ENCODE measurements around the gene NFATC3. TPM values are rescaled to one million over a fixed set of nuclear protein-coding genes. Genes with fewer than 3 reads are reported as not detected.
A peak's percentile ranks its signal among the peaks of the same experiment; 100 is the strongest.
"Not testable (repeated sequence)": the region's sequence is repeated elsewhere in the genome, so short reads cannot be mapped to it uniquely, and the experiment has no call there.

The NFATC3 gene
- polyA plus RNA-seq, 3 donors: 14.3 to 21.8 (median 15.8) TPM

DNA sequence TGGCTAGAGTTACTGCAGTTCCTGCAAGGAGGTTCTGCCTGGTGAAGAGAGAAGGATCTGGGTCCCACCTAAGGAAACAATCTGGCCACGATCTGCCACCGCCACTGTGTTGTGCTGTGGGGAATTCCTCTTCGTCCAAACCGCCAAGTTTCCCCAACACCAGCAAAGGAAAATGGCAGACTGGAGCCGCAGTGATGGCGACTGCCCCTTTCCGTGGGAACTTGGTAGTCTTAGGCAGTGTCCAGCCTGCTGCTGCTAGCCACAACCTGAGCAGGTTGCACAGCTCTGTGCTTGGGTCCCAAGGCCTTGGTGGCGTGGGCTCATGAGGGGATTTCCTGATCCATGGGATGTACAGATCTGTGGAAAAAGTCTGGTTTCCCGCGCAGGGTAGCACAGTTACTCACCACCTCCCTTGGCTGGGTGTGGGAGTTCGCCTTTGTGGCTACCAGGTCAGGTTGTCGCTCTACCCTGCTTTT lies 28.6 kb downstream of the NFATC3 start:
- WGBS (ENCODE audit: insufficient coverage): 96% methylated on average over 7 of the region's 12 CpGs
- Histone ChIP-seq H3K79me2 (ENCODE audit: insufficient read depth, low read length) (peaks cover 100% of the 10 kb centered on the region), H3K4me1 (ENCODE audit: control insufficient read depth in 1 of 2, insufficient read depth in 2 of 2, low read length in 2 of 2) (peaks cover 16 to 23% of the 10 kb centered on the region in 2 donors), H3K27ac (ENCODE audit: low read depth in 1 of 2, low read length in 2 of 2) (peak overlapping the region in 1 of 2 donors; percentile 51), H3K36me3 (replicated peaks in 1 of 2; ENCODE audit: control insufficient read depth in 1 of 2, insufficient read depth in 2 of 2, low read length in 2 of 2) (no peaks in the 10 kb centered on the region), H2AFZ (ENCODE audit: insufficient read depth, low read depth, low read length, poor library complexity, severe bottlenecking) (no peak overlapping the region), H3K9ac (ENCODE audit: insufficient read depth, low read length, poor library complexity, severe bottlenecking) (no peak overlapping the region), H3K27me3 (ENCODE audit: control insufficient read depth in 2 of 2, insufficient read depth in 2 of 2, low read length in 2 of 2) (no peaks in the 10 kb centered on the region), H3K4me3 (replicated peaks in 1 of 3; ENCODE audit: low read depth in 2 of 3, low read length in 3 of 3) (no peak overlapping the region), H3K4me2 (replicated peaks; ENCODE audit: extremely low read depth, low read length, poor library complexity, severe bottlenecking) (no peak overlapping the region), H4K20me1 (ENCODE audit: insufficient read depth, low read length) (peaks cover 98% of the 10 kb centered on the region), H3K9me3 (replicated peaks in 1 of 2; ENCODE audit: control insufficient read depth in 1 of 2, insufficient read depth in 1 of 2, low read length in 2 of 2) (peaks cover 3 to 10% of the 10 kb centered on the region in 2 donors)
- intact Hi-C loops (cut with micrococcal nuclease): no loop called here
- no peak for TF ChIP-seq CTCF (IDR thresholded peaks at IDR 0.05)
- no peak overlapping the region for H3K27ac Mint-ChIP-seq
- H3K27me3 Mint-ChIP-seq (ENCODE audit: low read depth in 3 of 3): no peaks in the 10 kb centered on the region
- DNase-seq: no peak
- peaks cover 45% of the 10 kb centered on the region for H3K4me1 Mint-ChIP-seq
- no peak overlapping the region for H3K4me3 Mint-ChIP-seq
- peaks cover 20 to 28% (median 21%) of the 10 kb centered on the region in 7 donors for H3K9me3 Mint-ChIP-seq
- peaks cover 6 to 10% of the 10 kb centered on the region in 2 donors for H3K36me3 Mint-ChIP-seq

GRCh38 chr16:68114939-68115338 lies 29.8 kb downstream of the NFATC3 start:
- Histone ChIP-seq H3K4me1 (ENCODE audit: control insufficient read depth in 1 of 2, insufficient read depth in 2 of 2, low read length in 2 of 2) (peaks cover 16 to 23% of the 10 kb centered on the region in 2 donors), H3K79me2 (ENCODE audit: insufficient read depth, low read length) (peaks cover 100% of the 10 kb centered on the region), H4K20me1 (ENCODE audit: insufficient read depth, low read length) (peaks cover 98% of the 10 kb centered on the region)
- H2AFZ ChIP-seq (ENCODE audit: insufficient read depth, low read depth, low read length, poor library complexity, severe bottlenecking); intact Hi-C loops (cut with micrococcal nuclease); DNase-seq; H3K36me3 Mint-ChIP-seq; H3K4me3 ChIP-seq (replicated peaks in 1 of 3; ENCODE audit: low read depth in 2 of 3, low read length in 3 of 3); H3K27ac ChIP-seq (ENCODE audit: low read depth in 1 of 2, low read length in 2 of 2); H3K9me3 ChIP-seq (replicated peaks in 1 of 2; ENCODE audit: control insufficient read depth in 1 of 2, insufficient read depth in 1 of 2, low read length in 2 of 2); H3K9ac ChIP-seq (ENCODE audit: insufficient read depth, low read length, poor library complexity, severe bottlenecking); H3K4me2 ChIP-seq (replicated peaks; ENCODE audit: extremely low read depth, low read length, poor library complexity, severe bottlenecking); H3K27me3 Mint-ChIP-seq (ENCODE audit: low read depth in 3 of 3); H3K27me3 ChIP-seq (ENCODE audit: control insufficient read depth in 2 of 2, insufficient read depth in 2 of 2, low read length in 2 of 2); H3K4me3 Mint-ChIP-seq; H3K36me3 ChIP-seq (replicated peaks in 1 of 2; ENCODE audit: control insufficient read depth in 1 of 2, insufficient read depth in 2 of 2, low read length in 2 of 2): not testable (repeated sequence)
- peaks cover 10 to 17% (median 11%) of the 10 kb centered on the region in 7 donors for H3K9me3 Mint-ChIP-seq
- WGBS (ENCODE audit: insufficient coverage): 60% methylated on average over 2 of the region's 8 CpGs
- H3K27ac Mint-ChIP-seq: peak overlapping the region in 3 of 7 donors; percentile 36 to 63 (median 61)
- H3K4me1 Mint-ChIP-seq: peaks cover 48% of the 10 kb centered on the region

All from CD14-positive monocyte (primary cell).